Psoas muscle (tissue), 8 donors: ENCODE measurements around the gene PSRC1. TPM values are rescaled to one million over a fixed set of nuclear protein-coding genes. Genes with fewer than 3 reads are reported as not detected.

Experiments used
- ATAC-seq, 4 donors: fragments of 200-7000 bp; cut with Tn5 transposase; one replicate each; pipeline ENCODE4 v1.9.1; 2020; ENCODE audit warnings: moderate library complexity in 3 of 4, mild to moderate bottlenecking in 2 of 4
- DNase-seq, 2 donors: peaks; one replicate each; pipeline ENCODE4 v3.0.0-alpha.2; 2020
- H3K27ac ChIP-seq: fragments of 200-600 bp; one replicate; pipeline ENCODE4 v1.8.0; 2022
- H3K27me3 ChIP-seq, 3 donors: fragments of 200-600 bp in 1 of 3; one replicate each; pipeline versions ENCODE4 v1.6.1 to v1.8.0; 2013 to 2022; ENCODE audit warnings: low read length in 2 of 3, mild to moderate bottlenecking in 2 of 3, moderate library complexity in 1 of 3; ENCODE audit not compliant: insufficient read depth in 3 of 3
- H3K36me3 ChIP-seq, 2 donors: fragments of 200-600 bp in 1 of 2; one replicate each; pipeline versions ENCODE4 v1.6.1 to v1.8.0; 2013 to 2022; ENCODE audit warnings: low read depth in 1 of 2, mild to moderate bottlenecking in 1 of 2, moderate library complexity in 1 of 2; ENCODE audit not compliant: insufficient read depth in 1 of 2
- H3K4me1 ChIP-seq: fragments of 200-600 bp; one replicate; pipeline ENCODE4 v1.8.0; 2022
- H3K4me3 ChIP-seq: fragments of 200-600 bp; one replicate; pipeline ENCODE4 v1.8.0; 2022; ENCODE audit warnings: mild to moderate bottlenecking
- H3K9me3 ChIP-seq: fragments of 200-600 bp; one replicate; pipeline ENCODE4 v1.8.0; 2022
- WGBS, 3 donors: extraction: QIAGEN DNeasy Blood & Tissue Kit; methylation state at CpG; one replicate each; pipeline versions ENCODE4 v1.1.6 to v1.1.7; 2013; 5-methylcytosine and 5-hydroxymethylcytosine counted together
- intact Hi-C, 2 donors: fragments of 100-400 bp; cut with DNase I; formaldehyde crosslinking; loops; one replicate each; pipeline versions ENCODE4 v1.11.0 to v1.14.2; 2022
- polyA plus RNA-seq, 3 donors: library from polyadenylated mRNA; stranded (reverse); fragments of 200-250 nt; gene quantifications; one replicate each; pipeline ENCODE4 v1.2.3, GENCODE V29; 2013
- total RNA-seq, 4 donors: library from RNA; stranded (reverse); fragmentation: NEBNext Ultra II Directional in 2 of 4; extraction: Animal tissue kit (Norgen Biotek cat#: 25700) in 2 of 4; gene quantifications; one replicate each; pipeline versions ENCODE4 v1.2.1 to v1.2.4, GENCODE V29; 2021 to 2023
- TF ChIP-seq, protein P1 (sequence below): fragments of 200-600 bp; IDR thresholded peaks from one replicate; pipeline ENCODE4 v1.8.0; 2022; ENCODE audit warnings: antibody characterized with exemption
- donor health status: healthy with polysubstance abuse.
- donor health status: DM: no; HTN: no; CAD: no; lungs with moderate emphysema.
- donor health status: Bipolar disorder and iron deficiency.
- donor health status: healthy.
- donor health status: DM: yes; HTN: yes; CAD: no.
- donor health status: DM: no; HTN: no; CAD: no.
- donor health status: DM: no; HTN: no; CAD: no.
- donor health status: DM: yes; HTN: yes; CAD: no.

The PSRC1 gene
- total and polyA plus RNA-seq, 7 donors, result 0.14 to 2.0 (median 0.60) TPM

DNA sequence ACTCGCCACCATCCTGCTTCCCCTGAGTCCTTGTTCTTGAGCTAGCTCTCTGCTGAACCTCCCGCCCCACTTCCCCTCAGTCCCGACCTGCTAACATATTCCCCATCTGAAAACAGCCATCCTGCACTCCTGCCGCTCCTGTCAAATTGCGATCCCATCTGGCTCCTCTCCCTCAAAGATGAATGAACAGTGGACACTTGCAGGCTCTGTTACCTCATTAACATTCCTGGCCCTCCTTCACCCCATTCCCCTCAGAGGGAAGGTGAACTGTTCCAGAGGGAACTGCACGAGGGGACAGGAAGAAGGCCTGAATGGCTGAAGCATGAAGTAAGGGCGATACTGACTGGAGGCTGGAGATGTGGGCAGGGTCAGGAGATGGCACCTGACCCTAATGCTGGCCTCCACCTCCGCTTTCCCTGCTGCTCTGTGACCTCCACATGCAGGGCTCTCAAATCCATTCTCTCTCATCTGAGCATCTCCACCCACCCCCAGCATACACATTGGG lies 41.1 kb downstream of the PSRC1 start:
- no peak overlapping the region for H3K4me3 ChIP-seq
- no peaks in the 10 kb centered on the region for H3K9me3 ChIP-seq
- TF ChIP-seq, protein P1, sequence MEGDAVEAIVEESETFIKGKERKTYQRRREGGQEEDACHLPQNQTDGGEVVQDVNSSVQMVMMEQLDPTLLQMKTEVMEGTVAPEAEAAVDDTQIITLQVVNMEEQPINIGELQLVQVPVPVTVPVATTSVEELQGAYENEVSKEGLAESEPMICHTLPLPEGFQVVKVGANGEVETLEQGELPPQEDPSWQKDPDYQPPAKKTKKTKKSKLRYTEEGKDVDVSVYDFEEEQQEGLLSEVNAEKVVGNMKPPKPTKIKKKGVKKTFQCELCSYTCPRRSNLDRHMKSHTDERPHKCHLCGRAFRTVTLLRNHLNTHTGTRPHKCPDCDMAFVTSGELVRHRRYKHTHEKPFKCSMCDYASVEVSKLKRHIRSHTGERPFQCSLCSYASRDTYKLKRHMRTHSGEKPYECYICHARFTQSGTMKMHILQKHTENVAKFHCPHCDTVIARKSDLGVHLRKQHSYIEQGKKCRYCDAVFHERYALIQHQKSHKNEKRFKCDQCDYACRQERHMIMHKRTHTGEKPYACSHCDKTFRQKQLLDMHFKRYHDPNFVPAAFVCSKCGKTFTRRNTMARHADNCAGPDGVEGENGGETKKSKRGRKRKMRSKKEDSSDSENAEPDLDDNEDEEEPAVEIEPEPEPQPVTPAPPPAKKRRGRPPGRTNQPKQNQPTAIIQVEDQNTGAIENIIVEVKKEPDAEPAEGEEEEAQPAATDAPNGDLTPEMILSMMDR, result no peak
- DNase-seq (no peak), ATAC-seq (peak in 2 of 4 donors; percentile 18 to 21)
- no peaks in the 10 kb centered on the region for H3K27me3 ChIP-seq
- H3K27ac ChIP-seq, result no peak overlapping the region
- intact Hi-C loops, result no loop called here
- peaks cover 31% of the 10 kb centered on the region for H3K4me1 ChIP-seq
- peaks cover 7 to 31% of the 10 kb centered on the region in 2 donors for H3K36me3 ChIP-seq
- 18 to 30% (median 24%) methylated on average over 8 of the region's 8 CpGs for WGBS, 3 donors

DNA sequence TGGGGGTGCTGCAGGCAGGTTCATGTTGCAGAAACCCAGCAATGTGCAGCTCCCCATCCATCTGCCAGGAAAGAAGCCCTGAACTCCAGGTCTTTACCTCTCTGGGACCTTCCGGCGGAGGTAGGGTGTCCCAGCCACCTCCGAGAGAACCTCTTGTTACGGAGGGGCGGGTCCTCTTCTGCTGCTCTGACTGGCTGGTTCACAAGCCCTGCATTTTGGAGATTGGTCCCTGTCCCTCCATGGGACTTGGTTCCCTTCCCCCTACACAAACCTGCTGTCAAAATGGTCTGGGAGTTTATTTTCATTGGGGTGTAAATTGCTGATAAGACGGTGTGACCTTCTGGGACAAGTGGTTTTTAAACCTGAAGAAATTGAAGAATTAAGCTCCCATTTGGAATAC lies 41.6 kb downstream of the PSRC1 start:
- H3K4me3 ChIP-seq, result no peak overlapping the region
- H3K4me1 ChIP-seq, result peaks cover 31% of the 10 kb centered on the region
- WGBS, 3 donors, result 39 to 62% (median 46%) methylated on average over 6 of the region's 6 CpGs
- no peaks in the 10 kb centered on the region for H3K9me3 ChIP-seq
- peaks cover 7 to 36% of the 10 kb centered on the region in 2 donors for H3K36me3 ChIP-seq
- ATAC-seq (no peak), DNase-seq (no peak)
- intact Hi-C loops, result no loop called here
- H3K27ac ChIP-seq, result no peak overlapping the region
- TF ChIP-seq, protein P1, result no peak
- H3K27me3 ChIP-seq, result no peaks in the 10 kb centered on the region

DNA sequence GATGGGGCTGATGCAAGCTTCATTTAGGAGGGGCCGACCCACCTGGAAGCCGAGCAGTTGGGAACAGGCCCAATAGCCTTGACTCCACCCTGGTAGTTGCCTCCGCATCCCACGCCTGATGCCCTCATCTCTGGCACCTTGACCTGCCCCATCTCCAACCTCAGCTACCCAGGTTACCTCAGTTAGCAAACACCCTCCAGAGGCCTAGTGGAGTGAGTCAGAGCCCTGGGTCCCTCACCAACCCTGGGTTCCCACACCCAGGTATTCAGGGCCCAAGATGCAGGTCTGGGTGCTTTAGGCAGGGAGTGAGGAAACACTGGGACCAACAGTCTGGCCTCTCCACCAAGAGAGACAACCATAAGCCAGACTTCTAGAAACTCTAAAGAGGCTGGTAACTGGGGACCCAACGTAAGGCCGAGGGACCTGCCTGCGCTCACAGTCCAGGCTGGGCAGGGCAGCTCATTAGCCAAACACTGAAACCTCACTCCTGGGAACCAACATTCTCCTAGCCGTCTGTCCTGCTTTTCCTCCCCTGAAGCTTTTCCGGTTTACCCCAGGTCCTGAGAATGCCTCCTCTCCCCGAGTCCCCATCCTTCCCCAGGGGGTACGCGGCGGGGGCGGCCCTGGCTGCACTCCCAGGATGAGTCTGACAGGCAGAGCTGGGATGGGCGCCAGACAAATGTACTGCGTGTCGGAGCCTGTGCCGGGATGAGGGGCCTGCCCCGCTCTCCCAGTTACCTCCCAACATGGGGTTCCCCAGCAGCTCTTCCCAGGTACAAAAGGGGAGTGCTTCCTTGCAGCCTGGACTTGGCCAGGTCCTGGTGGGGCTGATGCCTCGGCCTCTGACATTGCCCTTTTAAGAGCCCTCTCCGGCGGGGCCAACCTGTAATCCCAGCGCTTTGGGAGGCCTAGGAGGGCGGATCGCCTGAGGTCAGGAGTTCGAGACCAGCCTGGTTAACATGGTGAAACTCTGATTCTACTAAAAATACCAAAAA lies 42.5 kb downstream of the PSRC1 start:
- Histone ChIP-seq H3K27me3 (no peaks in the 10 kb centered on the region), H3K4me3 (no peak overlapping the region), H3K27ac (no peak overlapping the region), H3K9me3 (no peaks in the 10 kb centered on the region), H3K36me3 (peaks cover 7 to 45% of the 10 kb centered on the region in 2 donors), H3K4me1 (peaks cover 31% of the 10 kb centered on the region)
- ATAC-seq, result peak; percentile 23 to 64 (median 58)
- intact Hi-C loops, result no loop called here
- TF ChIP-seq, protein P1, result no peak
- DNase-seq, result peak; percentile 84 to 85
- 13 to 20% (median 17%) methylated on average over 26 of the region's 26 CpGs for whole genome bisulfite sequencing, 3 donors

DNA sequence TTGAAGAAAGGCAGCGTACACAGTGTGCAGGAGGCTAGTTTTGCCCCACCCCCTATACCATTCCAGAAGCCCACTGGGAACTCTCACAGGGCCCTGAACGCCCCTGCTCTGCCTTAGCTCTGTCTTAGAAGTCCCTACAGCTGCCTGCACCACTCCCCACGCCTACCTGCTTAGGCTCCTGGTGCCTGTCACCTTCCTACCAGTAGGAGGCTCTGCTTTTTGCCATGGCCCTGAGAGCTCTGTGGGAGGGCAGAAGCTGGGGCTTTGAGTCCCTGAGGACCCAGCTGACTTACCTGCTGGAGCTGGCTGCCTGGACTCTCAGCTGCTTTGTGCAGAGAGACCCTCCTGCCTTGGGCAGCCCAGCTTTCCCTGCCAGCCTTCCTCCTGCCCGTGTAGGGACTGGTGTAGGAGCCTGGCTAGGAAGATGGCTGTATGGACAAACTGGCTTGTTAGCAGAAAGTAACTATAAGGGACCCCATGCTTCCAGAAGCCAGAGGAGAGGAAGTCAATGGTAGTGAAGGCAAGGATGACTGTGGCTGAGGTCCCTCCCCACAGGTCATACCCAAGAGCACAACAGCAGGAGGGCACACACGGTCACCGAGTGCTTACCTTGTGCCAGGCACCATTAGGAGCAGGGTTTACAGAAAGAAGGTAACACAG lies 43.4 kb downstream of the PSRC1 start:
- H3K4me3 ChIP-seq, result no peak overlapping the region
- ATAC-seq (peak in 2 of 4 donors; percentile 35 to 46), DNase-seq (no peak)
- H3K9me3 ChIP-seq, result no peaks in the 10 kb centered on the region
- H3K27me3 ChIP-seq, result no peaks in the 10 kb centered on the region
- peaks cover 11 to 54% of the 10 kb centered on the region in 2 donors for H3K36me3 ChIP-seq
- intact Hi-C loops, result no loop called here
- H3K4me1 ChIP-seq, result peaks cover 30% of the 10 kb centered on the region
- no peak overlapping the region for H3K27ac ChIP-seq
- TF ChIP-seq, protein P1, result peak; percentile 27
- 65 to 70% (median 68%) methylated on average over 6 of the region's 6 CpGs for WGBS, 3 donors
